ENCODE measurements around the gene NPFF.

NPFF gene

DNA sequence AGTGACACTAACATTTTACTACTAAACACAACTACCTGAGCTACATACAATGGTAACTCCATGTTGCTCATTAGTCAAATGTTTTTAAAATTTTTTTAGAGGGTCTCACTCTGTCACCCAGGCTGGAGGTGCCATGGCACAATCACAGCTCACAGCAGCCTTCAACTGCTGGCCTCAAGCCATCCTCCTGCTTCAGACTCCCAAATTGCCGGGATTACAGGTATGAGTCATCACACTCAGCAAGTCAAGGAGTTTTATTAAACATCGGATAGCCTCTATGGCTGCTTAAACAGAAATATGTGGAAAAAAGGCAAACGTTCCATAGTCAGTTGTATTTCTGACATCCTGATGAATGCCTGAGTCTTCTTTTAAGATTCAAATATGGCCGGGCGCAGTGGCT is 11.1 kb upstream of the NPFF start:
- no peak overlapping the region for H3K9ac ChIP-seq
- no peak for TF ChIP-seq Cebpa-rat (IDR thresholded peaks at IDR 0.05)
- H3K27me3 ChIP-seq = no peaks in the 10 kb centered on the region
- no peak overlapping the region for H3K4me3 ChIP-seq
- H3K36me3 ChIP-seq = peaks cover 93 to 100% (median 98%) of the 10 kb centered on the region in 11 experiments
- H3K4me1 ChIP-seq = peaks cover 11 to 26% (median 18%) of the 10 kb centered on the region in 10 experiments
- H3K4me2 ChIP-seq = no peak overlapping the region
- no peaks in the 10 kb centered on the region for H3K9me3 ChIP-seq (replicated peaks in 1 of 11)
- peaks cover 0 to 7% (median 0%) of the 10 kb centered on the region in 11 experiments; a peak in 5 of 22 replicates for H4K20me1 ChIP-seq
- no peak overlapping the region for H3K27ac ChIP-seq

DNA sequence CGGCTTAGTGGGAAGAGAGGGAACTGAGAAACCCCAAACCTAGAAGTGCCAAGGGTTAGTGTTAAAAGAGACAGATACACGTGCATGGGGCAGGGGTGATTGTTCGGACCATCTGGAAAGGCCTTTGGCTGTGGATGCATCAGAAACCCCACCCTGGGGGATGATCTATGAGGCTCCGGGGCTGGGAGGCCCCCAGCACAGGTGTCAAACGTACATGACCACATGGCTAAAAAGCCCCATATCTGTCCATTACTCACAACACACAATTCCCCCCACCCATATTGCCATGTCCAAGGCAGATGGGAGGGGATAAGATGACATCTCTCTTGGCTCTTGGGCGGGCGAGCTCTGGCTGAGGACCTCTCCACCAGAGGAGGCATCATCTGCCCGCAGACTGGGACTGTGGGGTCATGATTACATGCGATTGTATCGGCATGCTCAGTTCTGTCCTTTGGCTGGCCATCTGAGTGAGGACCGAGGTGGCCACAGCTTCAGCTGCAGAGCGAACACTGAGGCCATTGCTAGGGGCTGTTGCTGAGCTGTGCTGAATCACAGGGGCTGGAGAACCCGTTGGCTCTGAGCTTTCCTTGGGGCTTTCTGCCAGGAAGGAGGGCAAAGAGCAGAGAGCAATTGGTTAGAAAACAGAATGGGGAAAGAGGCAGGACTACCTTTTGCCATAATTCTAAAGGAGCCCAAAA is 9.6 kb upstream of the NPFF start:
- Histone ChIP-seq H3K4me1 (peaks cover 11 to 26% (median 18%) of the 10 kb centered on the region in 10 experiments), H4K20me1 (peaks cover 0 to 7% (median 0%) of the 10 kb centered on the region in 11 experiments; a peak in 5 of 22 replicates), H3K4me2 (0 out of 22 replicates have a peak overlapping the region, but pooled peaks of 1 of the 11 experiments have one; percentile 9), H3K36me3 (peaks cover 93 to 100% (median 98%) of the 10 kb centered on the region in 11 experiments), H3K4me3 (no peak overlapping the region), H3K9me3 (replicated peaks in 1 of 11) (no peaks in the 10 kb centered on the region), H3K9ac (no peak overlapping the region), H3K27ac (no peak overlapping the region), H3K27me3 (no peaks in the 10 kb centered on the region)
- TF ChIP-seq Cebpa-rat (IDR thresholded peaks at IDR 0.05) = no peak

DNA sequence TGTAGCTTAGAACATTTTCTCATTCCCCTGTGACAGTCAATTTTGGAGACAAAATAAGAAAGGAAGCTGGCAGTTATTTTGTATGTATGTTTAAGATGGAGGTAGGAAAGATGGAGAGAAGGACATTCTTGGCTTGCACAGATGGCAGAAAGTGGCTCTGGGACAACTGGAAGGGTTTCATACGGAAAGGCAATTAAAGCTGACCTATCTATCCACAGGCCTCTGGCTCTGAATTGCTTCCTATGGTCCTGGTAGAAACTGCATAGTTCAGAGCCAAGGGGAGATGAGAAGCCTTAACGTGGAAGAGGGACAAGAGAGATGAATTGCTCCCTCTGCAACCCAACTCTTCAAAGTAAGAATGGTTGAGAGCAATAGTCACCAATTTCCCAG is 8.0 kb upstream of the NPFF start:
- H3K9me3 ChIP-seq (replicated peaks in 1 of 11) = no peaks in the 10 kb centered on the region
- TF ChIP-seq Cebpa-rat (IDR thresholded peaks at IDR 0.05) = no peak
- no peaks in the 10 kb centered on the region for H3K27me3 ChIP-seq
- no peak overlapping the region for H3K4me3 ChIP-seq
- no peak overlapping the region for H3K4me2 ChIP-seq
- H3K36me3 ChIP-seq = peaks cover 94 to 100% (median 98%) of the 10 kb centered on the region in 11 experiments
- H4K20me1 ChIP-seq = peaks cover 0 to 6% (median 0%) of the 10 kb centered on the region in 11 experiments; a peak in 5 of 22 replicates
- no peak overlapping the region for H3K27ac ChIP-seq
- no peak overlapping the region for H3K9ac ChIP-seq
- H3K4me1 ChIP-seq = peaks cover 8 to 20% (median 11%) of the 10 kb centered on the region in 10 experiments

- no peaks in the 10 kb centered on the region for H3K9me3 ChIP-seq (replicated peaks in 1 of 11)
- H3K4me1 ChIP-seq = peaks cover 3 to 15% (median 5%) of the 10 kb centered on the region in 10 experiments
- peaks cover 92 to 100% (median 97%) of the 10 kb centered on the region in 11 experiments for H3K36me3 ChIP-seq
- no peak for TF ChIP-seq Cebpa-rat (IDR thresholded peaks at IDR 0.05)
- H3K27me3 ChIP-seq = no peaks in the 10 kb centered on the region
- no peak overlapping the region for H3K27ac ChIP-seq
- 0 out of 22 replicates have a peak overlapping the region, but pooled peaks of 1 of the 11 experiments have one; percentile 6 for H3K9ac ChIP-seq
- no peak overlapping the region for H3K4me2 ChIP-seq
- H3K4me3 ChIP-seq = no peak overlapping the region
- H4K20me1 ChIP-seq = peaks cover 0 to under 1% (median 0%) of the 10 kb centered on the region in 11 experiments; a peak in 2 of 22 replicates
Observed at GRCh38 chr12:53514628-53515290, 7.5 kb upstream of the NPFF start.

DNA sequence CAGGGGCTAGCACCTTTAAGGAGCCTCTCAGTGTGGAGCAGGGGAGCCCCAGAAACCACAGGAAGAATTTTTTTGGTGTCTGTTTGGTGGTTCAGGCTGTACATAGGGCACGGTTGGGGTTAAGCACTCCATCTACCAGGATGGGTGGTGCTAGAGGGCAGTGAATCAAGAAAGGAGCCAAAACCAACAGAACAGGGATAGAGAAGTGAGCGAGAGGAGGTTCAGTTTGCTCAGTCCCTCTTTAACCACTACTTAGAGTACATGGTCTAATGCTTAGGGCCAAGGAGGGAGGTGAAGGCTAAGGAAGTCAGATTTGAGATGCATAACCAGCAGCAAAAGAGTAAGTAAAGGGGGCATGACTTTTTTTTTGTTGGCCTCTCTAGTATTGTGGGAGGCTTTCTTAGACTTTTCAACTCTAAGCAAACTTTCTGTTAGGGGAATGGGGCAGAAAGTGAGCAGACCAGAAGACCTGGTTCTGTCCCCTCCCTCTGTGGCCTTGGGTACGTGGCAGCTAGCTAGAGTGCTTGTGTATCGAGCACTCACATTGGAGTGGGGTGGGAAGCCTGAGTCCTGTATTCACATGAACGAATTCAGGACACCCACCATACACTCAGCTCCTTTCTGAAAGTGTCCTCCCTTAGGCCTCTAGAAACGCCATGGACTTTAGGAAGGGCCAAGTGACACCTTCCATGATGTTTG is 6.6 kb upstream of the NPFF start:
- Histone ChIP-seq H3K36me3 (peaks cover 83 to 100% (median 88%) of the 10 kb centered on the region in 11 experiments), H3K9me3 (replicated peaks in 1 of 11) (no peaks in the 10 kb centered on the region), H3K27me3 (no peaks in the 10 kb centered on the region), H3K4me1 (peaks cover 2 to 15% (median 3%) of the 10 kb centered on the region in 10 experiments), H3K4me3 (no peak overlapping the region), H4K20me1 (no peaks in the 10 kb centered on the region; a peak in 1 of 22 replicates), H3K4me2 (no peak overlapping the region), H3K9ac (peak overlapping the region in 3 of 11 experiments; percentile 19 to 36 (median 24); a peak in 2 of 22 replicates), H3K27ac (no peak overlapping the region)
- TF ChIP-seq Cebpa-rat (IDR thresholded peaks at IDR 0.05) = no peak

- peaks cover 0 to 18% (median 0%) of the 10 kb centered on the region in 11 experiments; a peak in 4 of 22 replicates for H4K20me1 ChIP-seq
Observed at GRCh38 chr12:53510181-53510812, 3.0 kb upstream of the NPFF start.

GRCh38 chr12:53508534-53509170 is 1.4 kb upstream of the NPFF start:
- Histone ChIP-seq H3K27me3 (no peaks in the 10 kb centered on the region), H3K4me1 (peaks cover 10 to 30% (median 22%) of the 10 kb centered on the region in 10 experiments), H3K4me2 (peak overlapping the region; percentile 34 to 62 (median 45); a peak in 18 of 22 replicates), H3K9me3 (replicated peaks in 1 of 11) (no peaks in the 10 kb centered on the region), H4K20me1 (peaks cover 0 to 22% (median 0%) of the 10 kb centered on the region in 11 experiments; a peak in 7 of 22 replicates), H3K27ac (peak overlapping the region in 9 of 11 experiments; percentile 17 to 58 (median 46); a peak in 13 of 22 replicates), H3K9ac (peak overlapping the region in 8 of 11 experiments; percentile 28 to 61 (median 36); a peak in 14 of 22 replicates), H3K4me3 (no peak overlapping the region), H3K36me3 (peaks cover 73 to 90% (median 76%) of the 10 kb centered on the region in 11 experiments)
- TF ChIP-seq Cebpa-rat (IDR thresholded peaks at IDR 0.05) = no peak

More at GRCh38 chr12:53510181-53510812, 3.0 kb upstream of the NPFF start:
- no peak overlapping the region for H3K27ac ChIP-seq
- no peak overlapping the region for H3K4me2 ChIP-seq
- H3K36me3 ChIP-seq = peaks cover 73 to 90% (median 76%) of the 10 kb centered on the region in 11 experiments
- no peak for TF ChIP-seq Cebpa-rat (IDR thresholded peaks at IDR 0.05)
- H3K4me1 ChIP-seq = peaks cover 10 to 16% (median 12%) of the 10 kb centered on the region in 10 experiments
- no peak overlapping the region for H3K4me3 ChIP-seq
- no peaks in the 10 kb centered on the region for H3K27me3 ChIP-seq
- no peak overlapping the region for H3K9ac ChIP-seq
- H3K9me3 ChIP-seq (replicated peaks in 1 of 11) = no peaks in the 10 kb centered on the region

DNA sequence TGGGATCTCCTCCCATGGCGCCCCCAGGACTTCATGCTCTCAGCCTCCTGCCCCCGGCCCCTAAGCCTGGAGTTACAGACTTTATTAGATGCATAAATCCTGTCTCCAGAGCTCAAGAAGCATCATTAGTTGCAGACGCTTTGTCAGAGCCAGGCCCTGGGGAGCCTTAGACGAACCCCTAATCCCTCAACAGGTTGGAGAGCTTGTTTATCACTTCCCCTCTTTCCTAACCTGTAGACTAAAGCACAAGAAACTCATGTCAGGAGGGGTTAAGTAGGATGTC is 260 bp upstream of the NPFF start:
- H3K4me3 ChIP-seq = no peak overlapping the region

More for the DNA sequence above, 260 bp upstream of the NPFF start:
- H3K4me2 ChIP-seq = no peak overlapping the region
- H3K4me1 ChIP-seq = peaks cover 17 to 41% (median 31%) of the 10 kb centered on the region in 10 experiments
- no peak overlapping the region for H3K27ac ChIP-seq
- peak overlapping the region in 3 of 11 experiments; percentile 3 to 59 (median 50); a peak in 4 of 22 replicates for H3K9ac ChIP-seq
- TF ChIP-seq Cebpa-rat (IDR thresholded peaks at IDR 0.05) = no peak
- peaks cover 0 to 27% (median 0%) of the 10 kb centered on the region in 11 experiments; a peak in 7 of 22 replicates for H4K20me1 ChIP-seq
- no peaks in the 10 kb centered on the region for H3K27me3 ChIP-seq
- H3K9me3 ChIP-seq (replicated peaks in 1 of 11) = no peaks in the 10 kb centered on the region
- H3K36me3 ChIP-seq = peaks cover 62 to 89% (median 72%) of the 10 kb centered on the region in 11 experiments
